Stimulated activated CD8-positive, alpha-beta memory T cell treated with anti-CD3 and anti-CD28 coated beads, Interleukin-4, amount 100 ng/mL, for 48 hours (primary cell): Measurements from ENCODE around the gene BCO2.

ENCODE experiments used
- DNase-seq: peaks from one replicate; pipeline ENCODE4 v3.0.0-alpha.2; 2020

BCO2 gene

GRCh38 chr11:112255067-112255720, 79.9 kb downstream of the BCO2 start:
- DNase-seq: no peak

- no peak for DNase-seq
Observed at GRCh38 chr11:112260490-112260889, 85.2 kb downstream of the BCO2 start, which contains the start of gene PLET1. Gene PLET1, minus strand, starts transcription at chr11:112260860. Its CDS starts 271 bp downstream, at chr11:112260589.

- no peak for DNase-seq
Observed at GRCh38 chr11:112265659-112266409, 90.5 kb downstream of the BCO2 start.

GRCh38 chr11:112266410-112266778, 91.1 kb downstream of the BCO2 start:
- no peak for DNase-seq

- DNase-seq: no peak
Observed at GRCh38 chr11:112267188-112267591, 91.9 kb downstream of the BCO2 start.

- no peak for DNase-seq
Observed at GRCh38 chr11:112268406-112268805, 93.1 kb downstream of the BCO2 start.
